H9 (cell line): ENCODE measurements around the gene PLG. TPM values are rescaled to one million over a fixed set of nuclear protein-coding genes. Genes with fewer than 3 reads are reported as not detected.

Experiments
- DNase-seq: peaks from one replicate; pipeline ENCODE4 v3.0.0-alpha.2; 2017
- H2AFZ ChIP-seq: one replicate; pipeline ENCODE4 v1.6.1; 2013; ENCODE audit warnings: mild to moderate bottlenecking, low read length, control low read depth, moderate library complexity
- H2AK5ac ChIP-seq: 2 replicates; pipeline ENCODE4 v1.6.1; 2013; ENCODE audit warnings: low read length, control low read depth, mixed read lengths; ENCODE audit not compliant: insufficient read length
- H2BK120ac ChIP-seq: one replicate; pipeline ENCODE4 v1.6.1; 2013; ENCODE audit warnings: low read depth, mild to moderate bottlenecking, low read length, control low read depth, inconsistent platforms; ENCODE audit not compliant: poor library complexity, severe bottlenecking
- H2BK12ac ChIP-seq: 2 replicates; pipeline ENCODE4 v1.6.1; 2013; ENCODE audit warnings: low read length, control low read depth, mixed read lengths, low read depth; ENCODE audit not compliant: insufficient read length
- H2BK15ac ChIP-seq: 2 replicates; pipeline ENCODE4 v1.6.1; 2013; ENCODE audit warnings: low read depth, low read length, control low read depth
- H2BK20ac ChIP-seq: one replicate; pipeline ENCODE4 v1.6.1; 2013; ENCODE audit warnings: low read depth, mild to moderate bottlenecking, low read length, control low read depth, inconsistent platforms; ENCODE audit not compliant: poor library complexity, severe bottlenecking
- H2BK5ac ChIP-seq: 2 replicates; pipeline ENCODE4 v1.6.1; 2013; ENCODE audit warnings: low read length, control low read depth, mixed read lengths; ENCODE audit not compliant: insufficient read length
- H3K14ac ChIP-seq: 2 replicates; pipeline ENCODE4 v1.6.1; 2013; ENCODE audit warnings: low read length, control low read depth; ENCODE audit not compliant: insufficient read depth
- H3K18ac ChIP-seq: 2 replicates; pipeline ENCODE4 v1.6.1; 2013; ENCODE audit warnings: low read depth, mild to moderate bottlenecking, mixed read lengths, low read length, control low read depth; ENCODE audit not compliant: insufficient read length
- H3K23ac ChIP-seq: 2 replicates; pipeline ENCODE4 v1.6.1; 2013; ENCODE audit warnings: low read length, control low read depth, mixed read lengths, low read depth; ENCODE audit not compliant: insufficient read length
- H3K23me2 ChIP-seq: 2 replicates; pipeline ENCODE4 v1.6.1; 2013; ENCODE audit warnings: low read depth, mild to moderate bottlenecking, mixed read lengths, low read length, control low read depth; ENCODE audit not compliant: insufficient read length, poor library complexity, severe bottlenecking
- H3K27ac ChIP-seq: 2 replicates; pipeline ENCODE4 v1.5.1; 2013; ENCODE audit warnings: low read length, control low read depth, mixed read lengths, low read depth; ENCODE audit not compliant: insufficient read length
- H3K27me3 ChIP-seq: 2 replicates; pipeline ENCODE4 v1.6.1; 2013; ENCODE audit warnings: low read length, control low read depth, inconsistent platforms; ENCODE audit not compliant: insufficient read depth
- H3K4ac ChIP-seq: 2 replicates; pipeline ENCODE4 v1.6.1; 2013; ENCODE audit warnings: low read depth, mild to moderate bottlenecking, control low read depth, inconsistent platforms, low read length, moderate library complexity
- H3K4me1 ChIP-seq: 2 replicates; pipeline ENCODE4 v1.6.1; 2013; ENCODE audit warnings: low read length, control low read depth, inconsistent platforms; ENCODE audit not compliant: insufficient read depth
- H3K4me2 ChIP-seq: 2 replicates; pipeline ENCODE4 v1.6.1; 2013; ENCODE audit warnings: low read length, control low read depth, mixed read lengths; ENCODE audit not compliant: insufficient read length, insufficient read depth
- H3K56ac ChIP-seq: 2 replicates; pipeline ENCODE4 v1.6.1; 2013; ENCODE audit warnings: low read depth, mild to moderate bottlenecking, mixed read lengths, low read length, control low read depth; ENCODE audit not compliant: insufficient read length
- H3K79me1 ChIP-seq: 2 replicates; pipeline ENCODE4 v1.6.1; 2013; ENCODE audit warnings: low read depth, mild to moderate bottlenecking, moderate library complexity, low read length, control low read depth, inconsistent platforms; ENCODE audit not compliant: insufficient read depth, poor library complexity, severe bottlenecking
- H3K79me2 ChIP-seq: 2 replicates; pipeline ENCODE4 v1.6.1; 2013; ENCODE audit warnings: low read length, control low read depth, inconsistent platforms; ENCODE audit not compliant: insufficient read depth
- H3K9ac ChIP-seq: 2 replicates; pipeline ENCODE4 v1.6.1; 2013; ENCODE audit warnings: low read length, control low read depth, mixed read lengths; ENCODE audit not compliant: insufficient read length; ENCODE audit errors: extremely low read depth
- H3K9me3 ChIP-seq: one replicate; pipeline ENCODE4 v1.6.1; 2013; ENCODE audit warnings: low read depth, low read length, inconsistent platforms; ENCODE audit not compliant: control insufficient read depth
- H3T11ph ChIP-seq: one replicate; pipeline ENCODE4 v1.6.1; 2013; ENCODE audit warnings: mild to moderate bottlenecking, low read length, control low read depth, inconsistent platforms
- H4K20me1 ChIP-seq: one replicate; pipeline ENCODE4 v1.6.1; 2013; ENCODE audit not compliant: control insufficient read depth, insufficient read length, insufficient read depth
- H4K5ac ChIP-seq: 2 replicates; pipeline ENCODE4 v1.6.1; 2013; ENCODE audit warnings: low read depth, mild to moderate bottlenecking, mixed read lengths, low read length, control low read depth; ENCODE audit not compliant: insufficient read length
- H4K8ac ChIP-seq: replicated peaks from 2 replicates; pipeline ENCODE4 v1.6.1; 2013; ENCODE audit warnings: low read length, control low read depth, mixed read lengths, low read depth; ENCODE audit not compliant: insufficient read length
- H4K91ac ChIP-seq: 2 replicates; pipeline ENCODE4 v1.6.1; 2013; ENCODE audit warnings: low read depth, mild to moderate bottlenecking, moderate library complexity, mixed read lengths, low read length, control low read depth; ENCODE audit not compliant: insufficient read length
- H3K27ac Mint-ChIP-seq, 3 experiments: 2 replicates in 2 of 3; 3 replicates in 1 of 3; pipeline ENCODE4 v1.8.0; 2020 to 2021; ENCODE audit warnings: mixed read lengths in 3 of 3, mild to moderate bottlenecking in 1 of 3, moderate library complexity in 1 of 3
- H3K27me3 Mint-ChIP-seq: 2 replicates; pipeline ENCODE4 v1.8.0; 2021; ENCODE audit warnings: low read depth, mild to moderate bottlenecking, moderate library complexity, mixed read lengths
- H3K36me3 Mint-ChIP-seq, 3 experiments: 2 replicates in 2 of 3; 3 replicates in 1 of 3; pipeline ENCODE4 v1.8.0; 2020 to 2021; ENCODE audit warnings: low read depth in 3 of 3, mixed read lengths in 3 of 3; ENCODE audit not compliant: insufficient read depth in 1 of 3
- H3K4me1 Mint-ChIP-seq, 2 experiments: 2 replicates each; pipeline ENCODE4 v1.8.0; 2020; ENCODE audit warnings: mixed read lengths in 2 of 2
- H3K4me3 Mint-ChIP-seq, 2 experiments: 2 replicates in 1 of 2; 3 replicates in 1 of 2; pipeline ENCODE4 v1.8.0; 2020 to 2021; ENCODE audit warnings: mild to moderate bottlenecking in 2 of 2, mixed read lengths in 2 of 2, moderate library complexity in 1 of 2
- H3K9me3 Mint-ChIP-seq, 2 experiments: 2 replicates in 1 of 2; 3 replicates in 1 of 2; pipeline ENCODE4 v1.8.0; 2020; ENCODE audit warnings: mild to moderate bottlenecking in 2 of 2, mixed read lengths in 2 of 2, moderate library complexity in 1 of 2
- CTCF ChIP-seq: fragments of 200-600 bp; sonication (generic); conservative IDR thresholded peaks from 3 replicates; pipeline ENCODE4 v1.8.0; 2021; ENCODE audit warnings: antibody characterized with exemption, mild to moderate bottlenecking
- WGBS: extraction: QIAGEN DNeasy Blood & Tissue Kit; methylation state at CpG from one replicate; pipeline ENCODE4 v1.1.7; 2013; ENCODE audit warnings: missing lambda C conversion rate, low lambda C conversion rate, mixed read lengths; ENCODE audit not compliant: insufficient read length; ENCODE audit errors: extremely low coverage; 5-methylcytosine and 5-hydroxymethylcytosine counted together
- total RNA-seq: library from RNA; stranded (reverse); gene quantifications from 2 replicates; pipeline ENCODE4 v1.2.1, GENCODE V29; 2021

Gene PLG
- total RNA-seq, 1 experiment from 2014 or later = not detected

- H2BK5ac ChIP-seq = no peak overlapping the region
- H3K27ac ChIP-seq = no peak overlapping the region
- H4K91ac ChIP-seq = no peak overlapping the region
- no peaks in the 10 kb centered on the region for H3K9me3 ChIP-seq
- no peak overlapping the region for H3K56ac ChIP-seq
- H4K20me1 ChIP-seq = no peaks in the 10 kb centered on the region
- no peak for DNase-seq
- H3T11ph ChIP-seq = no peak overlapping the region
- no peak overlapping the region for H4K5ac ChIP-seq
- H2BK20ac ChIP-seq = no peak overlapping the region
- TF ChIP-seq CTCF = no peak
- H3K79me2 ChIP-seq = no peaks in the 10 kb centered on the region
- no peak overlapping the region for H2BK12ac ChIP-seq
- H4K8ac ChIP-seq = no peak overlapping the region
- H3K23ac ChIP-seq = no peak overlapping the region
- Mint-ChIP-seq H3K36me3 (peaks cover 8 to 11% (median 9%) of the 10 kb centered on the region in 3 experiments), H3K9me3 (peaks cover 14 to 17% of the 10 kb centered on the region in 2 experiments), H3K4me3 (no peak overlapping the region), H3K27me3 (peaks cover 10% of the 10 kb centered on the region), H3K4me1 (no peaks in the 10 kb centered on the region), H3K27ac (no peak overlapping the region)
- H3K18ac ChIP-seq = no peak overlapping the region
- no peaks in the 10 kb centered on the region for H3K4me1 ChIP-seq
- H2BK15ac ChIP-seq = no peak overlapping the region
- H3K23me2 ChIP-seq = no peaks in the 10 kb centered on the region
- no peak overlapping the region for H3K14ac ChIP-seq
- H2BK120ac ChIP-seq = no peak overlapping the region
- H3K9ac ChIP-seq = no peak overlapping the region
- H3K4me2 ChIP-seq = no peak overlapping the region
- no peak overlapping the region for H3K4ac ChIP-seq
- H3K79me1 ChIP-seq = no peaks in the 10 kb centered on the region
- no peak overlapping the region for H2AFZ ChIP-seq
- no peak overlapping the region for H2AK5ac ChIP-seq
- no CpG with 5 or more reads among the region's 5 CpGs for WGBS
- no peaks in the 10 kb centered on the region for H3K27me3 ChIP-seq
Observed at GRCh38 chr6:160691617-160692016, 10.4 kb upstream of the PLG start.
